ENCODE data around the gene NAALADL2.

NAALADL2 gene

GRCh38 chr3:174873832-174874657 is 14.9 kb downstream of the NAALADL2 start:
- TF ChIP-seq CTCF (IDR thresholded peaks at IDR 0.05; ENCODE audit: low read depth, low read length) = no peak
- DNase-seq (ENCODE audit: low read depth, low spot score) = no peak
- no peak overlapping the region for H3K4me3 ChIP-seq (ENCODE audit: low read depth, low read length)
- in situ Hi-C loops (cut with HindIII; ENCODE audit: low sequenced_read_pairs) = no loop called here

- DNase-seq (ENCODE audit: low read depth, low spot score) = no peak
- no peak for TF ChIP-seq CTCF (IDR thresholded peaks at IDR 0.05; ENCODE audit: low read depth, low read length)
Measured at GRCh38 chr3:174882789-174883188, 23.7 kb downstream of the NAALADL2 start.

GRCh38 chr3:174883881-174884675 is 24.9 kb downstream of the NAALADL2 start:
- in situ Hi-C loops (cut with HindIII; ENCODE audit: low sequenced_read_pairs) = no loop called here
- DNase-seq (ENCODE audit: low read depth, low spot score) = no peak
- no peak for TF ChIP-seq CTCF (IDR thresholded peaks at IDR 0.05; ENCODE audit: low read depth, low read length)
- no peak overlapping the region for H3K4me3 ChIP-seq (ENCODE audit: low read depth, low read length)

More at GRCh38 chr3:174882789-174883188, 23.7 kb downstream of the NAALADL2 start:
- in situ Hi-C loops (cut with HindIII; ENCODE audit: low sequenced_read_pairs) = no loop called here
- H3K4me3 ChIP-seq (ENCODE audit: low read depth, low read length) = no peak overlapping the region

- in situ Hi-C loops (cut with HindIII; ENCODE audit: low sequenced_read_pairs) = no loop called here
- DNase-seq (ENCODE audit: low read depth, low spot score) = no peak
- TF ChIP-seq CTCF (IDR thresholded peaks at IDR 0.05; ENCODE audit: low read depth, low read length) = no peak
- H3K4me3 ChIP-seq (ENCODE audit: low read depth, low read length) = no peak overlapping the region
Measured at GRCh38 chr3:174884776-174885568, 25.8 kb downstream of the NAALADL2 start.

- no peak for DNase-seq (ENCODE audit: low read depth, low spot score)
- in situ Hi-C loops (cut with HindIII; ENCODE audit: low sequenced_read_pairs) = no loop called here
- no peak overlapping the region for H3K4me3 ChIP-seq (ENCODE audit: low read depth, low read length)
- no peak for TF ChIP-seq CTCF (IDR thresholded peaks at IDR 0.05; ENCODE audit: low read depth, low read length)
Measured at GRCh38 chr3:174891524-174892203, 32.5 kb downstream of the NAALADL2 start.

GRCh38 chr3:174907027-174907426 is 47.9 kb downstream of the NAALADL2 start:
- in situ Hi-C loops (cut with HindIII; ENCODE audit: low sequenced_read_pairs) = no loop called here
- no peak for DNase-seq (ENCODE audit: low read depth, low spot score)
- no peak overlapping the region for H3K4me3 ChIP-seq (ENCODE audit: low read depth, low read length)
- TF ChIP-seq CTCF (IDR thresholded peaks at IDR 0.05; ENCODE audit: low read depth, low read length) = no peak
